HepG2 (cell line): ENCODE results near the gene U2AF2. TPM values are rescaled to one million over a fixed set of nuclear protein-coding genes. Genes with fewer than 3 reads are reported as not detected.

ENCODE experiments used
- CREM ChIP-seq, 2 experiments: sonication (generic) in 1 of 2; formaldehyde crosslinking in 1 of 2; IDR thresholded peaks; 2 replicates each; pipeline versions ENCODE4 v1.4.0 to v1.6.1; 2016 to 2020; ENCODE audit warnings: antibody characterized with exemption in 1 of 2, mild to moderate bottlenecking in 1 of 2, missing genetic modification reagents in 1 of 2
- FOXO1 ChIP-seq: sonication (generic); formaldehyde crosslinking; IDR thresholded peaks from 2 replicates; pipeline ENCODE4 v1.4.0; 2020; ENCODE audit warnings: missing genetic modification reagents
- GZF1 ChIP-seq: sonication (generic); formaldehyde crosslinking; IDR thresholded peaks from 2 replicates; pipeline ENCODE4 v1.5.1; 2020; ENCODE audit warnings: mild to moderate bottlenecking, missing genetic modification reagents
- MEIS1 ChIP-seq: sonication (generic); formaldehyde crosslinking; IDR thresholded peaks from 2 replicates; pipeline ENCODE4 v1.9.0; 2021; ENCODE audit warnings: mild to moderate bottlenecking, missing genetic modification reagents, moderate library complexity, borderline replicate concordance
- PLRG1 ChIP-seq: fragments of 450-650 bp; conservative IDR thresholded peaks from 2 replicates; pipeline ENCODE4 v1.6.1; 2016
- SRF ChIP-seq: IDR thresholded peaks from 2 replicates; pipeline ENCODE4 v1.6.1; 2011; ENCODE audit warnings: mild to moderate bottlenecking, low read depth, low read length, moderate library complexity
- TCF12 ChIP-seq, 2 experiments: fragments of 450-650 bp in 1 of 2; sonication (generic) in 1 of 2; formaldehyde crosslinking in 1 of 2; IDR thresholded peaks; 2 replicates each; pipeline versions ENCODE4 v1.6.1 to v1.8.0; 2017 to 2022; ENCODE audit warnings: antibody characterized with exemption in 1 of 2, mild to moderate bottlenecking in 1 of 2, missing genetic modification reagents in 1 of 2, moderate library complexity in 1 of 2
- ZMYM2 ChIP-seq: sonication (generic); formaldehyde crosslinking; IDR thresholded peaks from 2 replicates; pipeline ENCODE4 v1.8.0; 2022; ENCODE audit warnings: mild to moderate bottlenecking, missing genetic modification reagents
- ZNF10 ChIP-seq: sonication (generic); formaldehyde crosslinking; IDR thresholded peaks from 2 replicates; pipeline ENCODE4 v1.4.0; 2020; ENCODE audit warnings: mild to moderate bottlenecking, low read depth, missing genetic modification reagents, borderline replicate concordance
- ZNF572 ChIP-seq: sonication (generic); formaldehyde crosslinking; IDR thresholded peaks from 2 replicates; pipeline ENCODE4 v1.5.1; 2020; ENCODE audit warnings: mild to moderate bottlenecking, missing genetic modification reagents
- ZNF766 ChIP-seq: sonication (generic); formaldehyde crosslinking; IDR thresholded peaks from 2 replicates; pipeline ENCODE4 v1.5.0; 2020; ENCODE audit warnings: missing genetic modification reagents, borderline replicate concordance
- ZNF777 ChIP-seq: sonication (generic); formaldehyde crosslinking; IDR thresholded peaks from 2 replicates; pipeline ENCODE4 v1.4.0; 2020; ENCODE audit warnings: missing genetic modification reagents
- polyA plus RNA-seq, 8 experiments: library from polyadenylated mRNA; depleted of rRNA in 3 of 8; stranded (reverse) in 7 of 8; unstranded in 1 of 8; fragments of >200 nt; fragmentation: Illumina TruSeq in 4 of 8; extraction: Trizol in 4 of 8; gene quantifications; 2 replicates each; pipeline versions ENCODE4 v1.2.1 to v1.2.3, GENCODE V29; 2011 to 2016; ENCODE audit warnings: low read depth in 4 of 8, missing spikeins in 1 of 8, mixed read lengths in 1 of 8; ENCODE audit not compliant: insufficient read depth in 1 of 8
- total RNA-seq, 5 experiments: library from RNA; depleted of rRNA; stranded (reverse); fragments of >200 nt; fragmentation: Illumina TruSeq; extraction: Trizol; gene quantifications; 2 replicates each; pipeline ENCODE4 v1.2.3, GENCODE V29; 2016; ENCODE audit warnings: low read depth in 1 of 5
- TF ChIP-seq, protein P1 (sequence below): sonication (generic); formaldehyde crosslinking; IDR thresholded peaks from 2 replicates; pipeline ENCODE4 v1.8.1; 2023; ENCODE audit warnings: mild to moderate bottlenecking, moderate library complexity, missing genetic modification reagents
- TF ChIP-seq, protein P2 (sequence below): IDR thresholded peaks from 2 replicates; pipeline ENCODE4 v1.6.1; 2016; ENCODE audit warnings: missing compliant biosample characterization, missing genetic modification reagents, borderline replicate concordance
- TF ChIP-seq, protein P3 (sequence below): sonication (generic); formaldehyde crosslinking; IDR thresholded peaks from 2 replicates; pipeline ENCODE4 v1.4.0; 2020; ENCODE audit warnings: missing genetic modification reagents, mild to moderate bottlenecking, borderline replicate concordance
- TF ChIP-seq, protein P4 (sequence below): sonication (generic); formaldehyde crosslinking; conservative IDR thresholded peaks from 2 replicates; pipeline ENCODE4 v1.4.0; 2020; ENCODE audit warnings: missing genetic modification reagents
- TF ChIP-seq, protein P5 (sequence below): sonication (generic); formaldehyde crosslinking; IDR thresholded peaks from 2 replicates; pipeline ENCODE4 v1.4.0; 2020; ENCODE audit warnings: missing genetic modification reagents, borderline replicate concordance

The U2AF2 gene
- total and polyA plus RNA-seq, 2 of the 13 experiments (the other 11 are each of a cell fraction or from before 2014, with no cell fraction given), result 84.3 to 124 TPM

DNA sequence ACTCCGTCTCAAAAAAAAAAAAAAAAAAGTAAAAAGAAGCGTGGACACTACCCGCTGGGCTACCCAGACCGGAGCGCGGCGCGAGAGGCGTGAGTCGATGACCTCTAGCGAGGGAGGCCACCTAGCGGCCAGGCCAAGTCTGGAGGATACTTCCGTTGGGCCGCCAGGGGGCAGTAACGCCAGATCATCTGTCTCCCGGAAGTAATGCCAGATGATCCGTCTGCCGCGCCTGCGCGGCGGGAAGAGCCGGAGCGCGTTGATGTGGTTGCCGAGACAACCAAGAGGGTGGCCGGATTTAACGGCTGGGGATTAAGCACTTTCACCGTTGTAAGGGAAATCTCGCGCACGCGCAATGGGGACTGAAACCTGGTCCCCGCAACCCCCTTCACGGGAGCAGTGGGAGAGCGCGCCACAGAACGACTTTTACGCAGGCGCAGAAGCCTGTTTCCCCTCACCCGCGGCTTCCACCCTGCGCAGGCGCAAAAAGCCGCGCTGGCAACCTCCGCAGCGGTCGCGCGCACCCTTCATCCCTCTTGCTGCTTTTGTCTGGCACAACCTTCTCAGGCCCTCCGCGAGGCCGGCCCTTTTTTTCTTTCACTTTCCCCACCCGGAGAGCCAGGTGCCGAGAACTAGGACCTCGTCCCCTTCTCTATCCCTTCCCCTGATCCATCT, 1.0 kb upstream of the U2AF2 start (continued):
- TF ChIP-seq, protein P1, sequence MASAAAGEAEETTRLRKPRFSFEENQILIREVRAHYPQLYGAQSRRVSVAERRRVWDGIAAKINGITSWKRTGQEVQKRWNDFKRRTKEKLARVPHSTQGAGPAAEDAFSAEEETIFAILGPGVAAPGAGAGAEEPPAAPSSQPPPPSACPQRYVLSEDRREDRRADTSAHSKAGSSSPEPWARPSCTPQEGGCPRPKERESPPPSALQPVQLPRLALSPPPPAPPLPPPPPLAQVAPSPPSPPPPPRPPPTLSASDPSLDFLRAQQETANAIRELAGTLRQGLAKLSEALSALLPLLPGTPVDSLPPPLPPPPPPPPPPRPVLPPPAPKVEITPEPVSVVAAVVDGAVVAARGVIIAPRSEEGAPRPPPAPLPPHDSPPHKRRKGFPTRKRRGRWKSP (CRISPR knock-in tag), result peak; percentile 47; the same call in 1 of the 2 replicates
- TF ChIP-seq ZNF766 (CRISPR knock-in tag) (peak; percentile 63; the same call in 1 of the 2 replicates), CREM (IDR thresholded peaks at IDR 0.05) (peak; percentile 59; the same call in 1 of the 2 replicates), CREM (CRISPR knock-in tag; IDR thresholded peaks at IDR 0.05) (no peak), MEIS1 (CRISPR knock-in tag) (no peak; the same call in 1 of the 2 replicates), ZNF10 (CRISPR knock-in tag) (no peak), SRF (no peak), FOXO1 (CRISPR knock-in tag) (peak; percentile 11; the same call in 1 of the 2 replicates), PLRG1 (no peak), GZF1 (CRISPR knock-in tag) (no peak), ZMYM2 (CRISPR knock-in tag) (0 out of 2 replicates have a peak, but pooled peaks have one; percentile 67), TCF12 (IDR thresholded peaks at IDR 0.05) (no peak), TCF12 (CRISPR knock-in tag; IDR thresholded peaks at IDR 0.05) (no peak), ZNF572 (CRISPR knock-in tag) (no peak), ZNF777 (CRISPR knock-in tag) (0 out of 2 replicates have a peak, but pooled peaks have one; percentile 31)
- TF ChIP-seq, protein P2, sequence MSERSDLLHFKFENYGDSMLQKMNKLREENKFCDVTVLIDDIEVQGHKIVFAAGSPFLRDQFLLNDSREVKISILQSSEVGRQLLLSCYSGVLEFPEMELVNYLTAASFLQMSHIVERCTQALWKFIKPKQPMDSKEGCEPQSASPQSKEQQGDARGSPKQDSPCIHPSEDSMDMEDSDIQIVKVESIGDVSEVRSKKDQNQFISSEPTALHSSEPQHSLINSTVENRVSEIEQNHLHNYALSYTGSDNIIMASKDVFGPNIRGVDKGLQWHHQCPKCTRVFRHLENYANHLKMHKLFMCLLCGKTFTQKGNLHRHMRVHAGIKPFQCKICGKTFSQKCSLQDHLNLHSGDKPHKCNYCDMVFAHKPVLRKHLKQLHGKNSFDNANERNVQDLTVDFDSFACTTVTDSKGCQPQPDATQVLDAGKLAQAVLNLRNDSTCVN, result peak; percentile 15; the same call in 1 of the 2 replicates
- TF ChIP-seq, protein P3, sequence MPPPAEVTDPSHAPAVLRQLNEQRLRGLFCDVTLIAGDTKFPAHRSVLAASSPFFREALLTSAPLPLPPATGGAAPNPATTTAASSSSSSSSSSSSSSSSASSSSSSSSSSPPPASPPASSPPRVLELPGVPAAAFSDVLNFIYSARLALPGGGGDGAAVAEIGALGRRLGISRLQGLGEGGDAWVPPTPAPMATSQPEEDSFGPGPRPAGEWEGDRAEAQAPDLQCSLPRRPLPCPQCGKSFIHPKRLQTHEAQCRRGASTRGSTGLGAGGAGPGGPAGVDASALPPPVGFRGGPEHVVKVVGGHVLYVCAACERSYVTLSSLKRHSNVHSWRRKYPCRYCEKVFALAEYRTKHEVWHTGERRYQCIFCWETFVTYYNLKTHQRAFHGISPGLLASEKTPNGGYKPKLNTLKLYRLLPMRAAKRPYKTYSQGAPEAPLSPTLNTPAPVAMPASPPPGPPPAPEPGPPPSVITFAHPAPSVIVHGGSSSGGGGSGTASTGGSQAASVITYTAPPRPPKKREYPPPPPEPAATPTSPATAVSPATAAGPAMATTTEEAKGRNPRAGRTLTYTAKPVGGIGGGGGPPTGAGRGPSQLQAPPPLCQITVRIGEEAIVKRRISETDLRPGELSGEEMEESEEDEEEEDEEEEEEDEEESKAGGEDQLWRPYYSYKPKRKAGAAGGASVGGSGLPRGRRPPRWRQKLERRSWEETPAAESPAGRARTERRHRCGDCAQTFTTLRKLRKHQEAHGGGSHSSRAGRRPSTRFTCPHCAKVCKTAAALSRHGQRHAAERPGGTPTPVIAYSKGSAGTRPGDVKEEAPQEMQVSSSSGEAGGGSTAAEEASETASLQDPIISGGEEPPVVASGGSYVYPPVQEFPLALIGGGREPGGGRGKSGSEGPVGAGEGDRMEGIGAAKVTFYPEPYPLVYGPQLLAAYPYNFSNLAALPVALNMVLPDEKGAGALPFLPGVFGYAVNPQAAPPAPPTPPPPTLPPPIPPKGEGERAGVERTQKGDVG (CRISPR knock-in tag), result 0 out of 2 replicates have a peak, but pooled peaks have one; percentile 18
- TF ChIP-seq, protein P4, sequence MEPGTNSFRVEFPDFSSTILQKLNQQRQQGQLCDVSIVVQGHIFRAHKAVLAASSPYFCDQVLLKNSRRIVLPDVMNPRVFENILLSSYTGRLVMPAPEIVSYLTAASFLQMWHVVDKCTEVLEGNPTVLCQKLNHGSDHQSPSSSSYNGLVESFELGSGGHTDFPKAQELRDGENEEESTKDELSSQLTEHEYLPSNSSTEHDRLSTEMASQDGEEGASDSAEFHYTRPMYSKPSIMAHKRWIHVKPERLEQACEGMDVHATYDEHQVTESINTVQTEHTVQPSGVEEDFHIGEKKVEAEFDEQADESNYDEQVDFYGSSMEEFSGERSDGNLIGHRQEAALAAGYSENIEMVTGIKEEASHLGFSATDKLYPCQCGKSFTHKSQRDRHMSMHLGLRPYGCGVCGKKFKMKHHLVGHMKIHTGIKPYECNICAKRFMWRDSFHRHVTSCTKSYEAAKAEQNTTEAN (CRISPR knock-in tag), result no peak
- TF ChIP-seq, protein P5, sequence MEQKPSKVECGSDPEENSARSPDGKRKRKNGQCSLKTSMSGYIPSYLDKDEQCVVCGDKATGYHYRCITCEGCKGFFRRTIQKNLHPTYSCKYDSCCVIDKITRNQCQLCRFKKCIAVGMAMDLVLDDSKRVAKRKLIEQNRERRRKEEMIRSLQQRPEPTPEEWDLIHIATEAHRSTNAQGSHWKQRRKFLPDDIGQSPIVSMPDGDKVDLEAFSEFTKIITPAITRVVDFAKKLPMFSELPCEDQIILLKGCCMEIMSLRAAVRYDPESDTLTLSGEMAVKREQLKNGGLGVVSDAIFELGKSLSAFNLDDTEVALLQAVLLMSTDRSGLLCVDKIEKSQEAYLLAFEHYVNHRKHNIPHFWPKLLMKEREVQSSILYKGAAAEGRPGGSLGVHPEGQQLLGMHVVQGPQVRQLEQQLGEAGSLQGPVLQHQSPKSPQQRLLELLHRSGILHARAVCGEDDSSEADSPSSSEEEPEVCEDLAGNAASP (CRISPR knock-in tag), result peak; percentile 48
